ENCODE results near the gene MAGEF1. TPM values are rescaled to one million over a fixed set of nuclear protein-coding genes. Genes with fewer than 3 reads are reported as not detected.

MAGEF1 gene
- total and polyA plus RNA-seq, 2 experiments from 2014 or later = 66.5 to 88.7 TPM

GRCh38 chr3:184746131-184747120 lies 34.6 kb upstream of the MAGEF1 start:
- Histone ChIP-seq H3F3A (replicated peaks; ENCODE audit: low read depth) (no peaks in the 10 kb centered on the region), H3K4me2 (no peak overlapping the region), H4K20me1 (replicated peaks; ENCODE audit: insufficient read depth) (no peaks in the 10 kb centered on the region), H3K9me2 (ENCODE audit: insufficient read depth) (no peaks in the 10 kb centered on the region), H3K36me3 (ENCODE audit: insufficient read depth) (no peaks in the 10 kb centered on the region), H3K4me3 (no peak overlapping the region), H3K79me2 (replicated peaks; ENCODE audit: insufficient read depth) (no peaks in the 10 kb centered on the region), H3K4me1 (ENCODE audit: insufficient read depth) (0 out of 2 replicates have a peak, but pooled peaks cover 6% of the 10 kb centered on the region), H3K27me3 (ENCODE audit: insufficient read depth) (no peaks in the 10 kb centered on the region), H3K27ac (ENCODE audit: low read depth) (no peak overlapping the region), H2AFZ (no peak overlapping the region)
- Mint-ChIP-seq H3K36me3 (ENCODE audit: low read depth) (no peaks in the 10 kb centered on the region), H3K27me3 (ENCODE audit: insufficient read depth, low read depth, poor library complexity) (peaks cover 17% of the 10 kb centered on the region), H3K4me1 (peaks cover 34% of the 10 kb centered on the region), H3K4me3 (no peak overlapping the region; the same call in 2 of the 3 replicates), H3K27ac (no peak overlapping the region), H3K9me3 (no peaks in the 10 kb centered on the region)
- ATAC-seq (no peak), DNase-seq (ENCODE audit: low spot score) (no peak)
- TF ChIP-seq POLR2AphosphoS5 (IDR thresholded peaks at IDR 0.05; ENCODE audit: low read depth) (no peak), ZNF114 (CRISPR knock-in tag; IDR thresholded peaks at IDR 0.05) (no peak), EZH2 (IDR thresholded peaks at IDR 0.05; ENCODE audit: low read depth, unreplicated experiment) (no peak), NANOG (IDR thresholded peaks at IDR 0.05; ENCODE audit: borderline replicate concordance) (no peak), STAT1 (IDR thresholded peaks at IDR 0.05; ENCODE audit: unreplicated experiment) (no peak), CREB1 (CRISPR knock-in tag; IDR thresholded peaks at IDR 0.05; ENCODE audit: low read depth) (no peak), ZNF331 (CRISPR knock-in tag; IDR thresholded peaks at IDR 0.05; ENCODE audit: low read depth) (no peak), REST (IDR thresholded peaks at IDR 0.05; ENCODE audit: unreplicated experiment) (no peak), JUNB (IDR thresholded peaks at IDR 0.05; ENCODE audit: unreplicated experiment) (no peak), EZH2phosphoT487 (IDR thresholded peaks at IDR 0.05; ENCODE audit: unreplicated experiment) (no peak)
- TF ChIP-seq, protein P1, sequence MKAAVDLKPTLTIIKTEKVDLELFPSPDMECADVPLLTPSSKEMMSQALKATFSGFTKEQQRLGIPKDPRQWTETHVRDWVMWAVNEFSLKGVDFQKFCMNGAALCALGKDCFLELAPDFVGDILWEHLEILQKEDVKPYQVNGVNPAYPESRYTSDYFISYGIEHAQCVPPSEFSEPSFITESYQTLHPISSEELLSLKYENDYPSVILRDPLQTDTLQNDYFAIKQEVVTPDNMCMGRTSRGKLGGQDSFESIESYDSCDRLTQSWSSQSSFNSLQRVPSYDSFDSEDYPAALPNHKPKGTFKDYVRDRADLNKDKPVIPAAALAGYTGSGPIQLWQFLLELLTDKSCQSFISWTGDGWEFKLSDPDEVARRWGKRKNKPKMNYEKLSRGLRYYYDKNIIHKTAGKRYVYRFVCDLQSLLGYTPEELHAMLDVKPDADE (IDR thresholded peaks at IDR 0.05) = no peak
- TF ChIP-seq, protein P2, sequence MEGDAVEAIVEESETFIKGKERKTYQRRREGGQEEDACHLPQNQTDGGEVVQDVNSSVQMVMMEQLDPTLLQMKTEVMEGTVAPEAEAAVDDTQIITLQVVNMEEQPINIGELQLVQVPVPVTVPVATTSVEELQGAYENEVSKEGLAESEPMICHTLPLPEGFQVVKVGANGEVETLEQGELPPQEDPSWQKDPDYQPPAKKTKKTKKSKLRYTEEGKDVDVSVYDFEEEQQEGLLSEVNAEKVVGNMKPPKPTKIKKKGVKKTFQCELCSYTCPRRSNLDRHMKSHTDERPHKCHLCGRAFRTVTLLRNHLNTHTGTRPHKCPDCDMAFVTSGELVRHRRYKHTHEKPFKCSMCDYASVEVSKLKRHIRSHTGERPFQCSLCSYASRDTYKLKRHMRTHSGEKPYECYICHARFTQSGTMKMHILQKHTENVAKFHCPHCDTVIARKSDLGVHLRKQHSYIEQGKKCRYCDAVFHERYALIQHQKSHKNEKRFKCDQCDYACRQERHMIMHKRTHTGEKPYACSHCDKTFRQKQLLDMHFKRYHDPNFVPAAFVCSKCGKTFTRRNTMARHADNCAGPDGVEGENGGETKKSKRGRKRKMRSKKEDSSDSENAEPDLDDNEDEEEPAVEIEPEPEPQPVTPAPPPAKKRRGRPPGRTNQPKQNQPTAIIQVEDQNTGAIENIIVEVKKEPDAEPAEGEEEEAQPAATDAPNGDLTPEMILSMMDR (conservative IDR thresholded peaks at IDR 0.05; ENCODE audit: low read depth in 2 of 2) = no peak
- TF ChIP-seq, protein P3, sequence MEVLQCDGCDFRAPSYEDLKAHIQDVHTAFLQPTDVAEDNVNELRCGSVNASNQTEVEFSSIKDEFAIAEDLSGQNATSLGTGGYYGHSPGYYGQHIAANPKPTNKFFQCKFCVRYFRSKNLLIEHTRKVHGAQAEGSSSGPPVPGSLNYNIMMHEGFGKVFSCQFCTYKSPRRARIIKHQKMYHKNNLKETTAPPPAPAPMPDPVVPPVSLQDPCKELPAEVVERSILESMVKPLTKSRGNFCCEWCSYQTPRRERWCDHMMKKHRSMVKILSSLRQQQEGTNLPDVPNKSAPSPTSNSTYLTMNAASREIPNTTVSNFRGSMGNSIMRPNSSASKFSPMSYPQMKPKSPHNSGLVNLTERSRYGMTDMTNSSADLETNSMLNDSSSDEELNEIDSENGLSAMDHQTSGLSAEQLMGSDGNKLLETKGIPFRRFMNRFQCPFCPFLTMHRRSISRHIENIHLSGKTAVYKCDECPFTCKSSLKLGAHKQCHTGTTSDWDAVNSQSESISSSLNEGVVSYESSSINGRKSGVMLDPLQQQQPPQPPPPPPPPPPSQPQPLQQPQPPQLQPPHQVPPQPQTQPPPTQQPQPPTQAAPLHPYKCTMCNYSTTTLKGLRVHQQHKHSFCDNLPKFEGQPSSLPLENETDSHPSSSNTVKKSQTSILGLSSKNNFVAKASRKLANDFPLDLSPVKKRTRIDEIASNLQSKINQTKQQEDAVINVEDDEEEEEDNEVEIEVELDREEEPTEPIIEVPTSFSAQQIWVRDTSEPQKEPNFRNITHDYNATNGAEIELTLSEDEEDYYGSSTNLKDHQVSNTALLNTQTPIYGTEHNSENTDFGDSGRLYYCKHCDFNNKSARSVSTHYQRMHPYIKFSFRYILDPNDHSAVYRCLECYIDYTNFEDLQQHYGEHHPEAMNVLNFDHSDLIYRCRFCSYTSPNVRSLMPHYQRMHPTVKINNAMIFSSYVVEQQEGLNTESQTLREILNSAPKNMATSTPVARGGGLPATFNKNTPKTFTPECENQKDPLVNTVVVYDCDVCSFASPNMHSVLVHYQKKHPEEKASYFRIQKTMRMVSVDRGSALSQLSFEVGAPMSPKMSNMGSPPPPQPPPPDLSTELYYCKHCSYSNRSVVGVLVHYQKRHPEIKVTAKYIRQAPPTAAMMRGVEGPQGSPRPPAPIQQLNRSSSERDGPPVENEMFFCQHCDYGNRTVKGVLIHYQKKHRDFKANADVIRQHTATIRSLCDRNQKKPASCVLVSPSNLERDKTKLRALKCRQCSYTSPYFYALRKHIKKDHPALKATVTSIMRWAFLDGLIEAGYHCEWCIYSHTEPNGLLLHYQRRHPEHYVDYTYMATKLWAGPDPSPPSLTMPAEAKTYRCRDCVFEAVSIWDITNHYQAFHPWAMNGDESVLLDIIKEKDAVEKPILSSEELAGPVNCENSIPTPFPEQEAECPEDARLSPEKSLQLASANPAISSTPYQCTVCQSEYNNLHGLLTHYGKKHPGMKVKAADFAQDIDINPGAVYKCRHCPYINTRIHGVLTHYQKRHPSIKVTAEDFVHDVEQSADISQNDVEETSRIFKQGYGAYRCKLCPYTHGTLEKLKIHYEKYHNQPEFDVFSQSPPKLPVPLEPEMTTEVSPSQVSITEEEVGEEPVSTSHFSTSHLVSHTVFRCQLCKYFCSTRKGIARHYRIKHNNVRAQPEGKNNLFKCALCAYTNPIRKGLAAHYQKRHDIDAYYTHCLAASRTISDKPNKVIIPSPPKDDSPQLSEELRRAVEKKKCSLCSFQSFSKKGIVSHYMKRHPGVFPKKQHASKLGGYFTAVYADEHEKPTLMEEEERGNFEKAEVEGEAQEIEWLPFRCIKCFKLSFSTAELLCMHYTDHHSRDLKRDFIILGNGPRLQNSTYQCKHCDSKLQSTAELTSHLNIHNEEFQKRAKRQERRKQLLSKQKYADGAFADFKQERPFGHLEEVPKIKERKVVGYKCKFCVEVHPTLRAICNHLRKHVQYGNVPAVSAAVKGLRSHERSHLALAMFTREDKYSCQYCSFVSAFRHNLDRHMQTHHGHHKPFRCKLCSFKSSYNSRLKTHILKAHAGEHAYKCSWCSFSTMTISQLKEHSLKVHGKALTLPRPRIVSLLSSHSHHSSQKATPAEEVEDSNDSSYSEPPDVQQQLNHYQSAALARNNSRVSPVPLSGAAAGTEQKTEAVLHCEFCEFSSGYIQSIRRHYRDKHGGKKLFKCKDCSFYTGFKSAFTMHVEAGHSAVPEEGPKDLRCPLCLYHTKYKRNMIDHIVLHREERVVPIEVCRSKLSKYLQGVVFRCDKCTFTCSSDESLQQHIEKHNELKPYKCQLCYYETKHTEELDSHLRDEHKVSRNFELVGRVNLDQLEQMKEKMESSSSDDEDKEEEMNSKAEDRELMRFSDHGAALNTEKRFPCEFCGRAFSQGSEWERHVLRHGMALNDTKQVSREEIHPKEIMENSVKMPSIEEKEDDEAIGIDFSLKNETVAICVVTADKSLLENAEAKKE (CRISPR knock-in tag; IDR thresholded peaks at IDR 0.05) = no peak
